Measurements from ENCODE around the gene PITRM1.

Gene PITRM1

GRCh38 chr10:3131098-3131497, 41.5 kb downstream of the PITRM1 start:
- peaks cover 7% of the 10 kb centered on the region for H3K4me1 ChIP-seq (ENCODE audit: control insufficient read depth, insufficient read depth, low read length)
- H3K27me3 ChIP-seq (ENCODE audit: control insufficient read depth, insufficient read depth, low read length, poor library complexity, severe bottlenecking) = no peaks in the 10 kb centered on the region
- no peak overlapping the region for H3K4me3 ChIP-seq (ENCODE audit: insufficient read depth, low read depth, low read length)
- no peak overlapping the region for H3K27ac ChIP-seq (ENCODE audit: insufficient read depth, low read depth, low read length, poor library complexity, severe bottlenecking)
- 96 to 97% methylated on average over 4 of the region's 4 CpGs for WGBS, 2 experiments
- H3K36me3 ChIP-seq (ENCODE audit: control insufficient read depth, insufficient read depth, low read length) = peaks cover 21% of the 10 kb centered on the region
- H3K9me3 ChIP-seq (ENCODE audit: control insufficient read depth, low read length) = no peaks in the 10 kb centered on the region

GRCh38 chr10:3129581-3130340, 42.8 kb downstream of the PITRM1 start:
- Histone ChIP-seq H3K9me3 (ENCODE audit: control insufficient read depth, low read length) (no peaks in the 10 kb centered on the region), H3K4me1 (ENCODE audit: control insufficient read depth, insufficient read depth, low read length) (peaks cover 13% of the 10 kb centered on the region), H3K27me3 (ENCODE audit: control insufficient read depth, insufficient read depth, low read length, poor library complexity, severe bottlenecking) (no peaks in the 10 kb centered on the region), H3K4me3 (ENCODE audit: insufficient read depth, low read depth, low read length) (no peak overlapping the region), H3K36me3 (ENCODE audit: control insufficient read depth, insufficient read depth, low read length) (peaks cover 21% of the 10 kb centered on the region), H3K27ac (ENCODE audit: insufficient read depth, low read depth, low read length, poor library complexity, severe bottlenecking) (no peak overlapping the region)
- 97% methylated on average over 40 of the region's 40 CpGs for WGBS, 2 experiments

GRCh38 chr10:3128379-3129130, 44.0 kb downstream of the PITRM1 start:
- 94 to 95% methylated on average over 24 of the region's 24 CpGs for WGBS, 2 experiments

GRCh38 chr10:3127921-3128320, 44.7 kb downstream of the PITRM1 start:
- H3K27me3 ChIP-seq (ENCODE audit: control insufficient read depth, insufficient read depth, low read length, poor library complexity, severe bottlenecking) = no peaks in the 10 kb centered on the region
- no peaks in the 10 kb centered on the region for H3K9me3 ChIP-seq (ENCODE audit: control insufficient read depth, low read length)
- no peak overlapping the region for H3K4me3 ChIP-seq (ENCODE audit: insufficient read depth, low read depth, low read length)
- 85% methylated on average over 10 of the region's 10 CpGs for WGBS, 2 experiments
- H3K4me1 ChIP-seq (ENCODE audit: control insufficient read depth, insufficient read depth, low read length) = peaks cover 13% of the 10 kb centered on the region
- peaks cover 20% of the 10 kb centered on the region for H3K36me3 ChIP-seq (ENCODE audit: control insufficient read depth, insufficient read depth, low read length)
- no peak overlapping the region for H3K27ac ChIP-seq (ENCODE audit: insufficient read depth, low read depth, low read length, poor library complexity, severe bottlenecking)

More at GRCh38 chr10:3128379-3129130, 44.0 kb downstream of the PITRM1 start:
- Histone ChIP-seq H3K27me3 (ENCODE audit: control insufficient read depth, insufficient read depth, low read length, poor library complexity, severe bottlenecking) (no peaks in the 10 kb centered on the region), H3K9me3 (ENCODE audit: control insufficient read depth, low read length) (no peaks in the 10 kb centered on the region), H3K36me3 (ENCODE audit: control insufficient read depth, insufficient read depth, low read length) (peaks cover 22% of the 10 kb centered on the region), H3K4me3 (ENCODE audit: insufficient read depth, low read depth, low read length) (no peak overlapping the region), H3K27ac (ENCODE audit: insufficient read depth, low read depth, low read length, poor library complexity, severe bottlenecking) (no peak overlapping the region), H3K4me1 (ENCODE audit: control insufficient read depth, insufficient read depth, low read length) (peaks cover 13% of the 10 kb centered on the region)

- Histone ChIP-seq H3K4me1 (ENCODE audit: control insufficient read depth, insufficient read depth, low read length) (peaks cover 13% of the 10 kb centered on the region), H3K9me3 (ENCODE audit: control insufficient read depth, low read length) (no peaks in the 10 kb centered on the region), H3K27ac (ENCODE audit: insufficient read depth, low read depth, low read length, poor library complexity, severe bottlenecking) (peak overlapping the region; percentile 44), H3K27me3 (ENCODE audit: control insufficient read depth, insufficient read depth, low read length, poor library complexity, severe bottlenecking) (no peaks in the 10 kb centered on the region), H3K36me3 (ENCODE audit: control insufficient read depth, insufficient read depth, low read length) (peaks cover 16% of the 10 kb centered on the region), H3K4me3 (ENCODE audit: insufficient read depth, low read depth, low read length) (no peak overlapping the region)
- WGBS, 2 experiments = 81 to 82% methylated on average over 25 of the region's 25 CpGs
Measured at GRCh38 chr10:3126741-3127346, 45.7 kb downstream of the PITRM1 start.

GRCh38 chr10:3126249-3126648, 46.3 kb downstream of the PITRM1 start:
- peaks cover 16% of the 10 kb centered on the region for H3K36me3 ChIP-seq (ENCODE audit: control insufficient read depth, insufficient read depth, low read length)
- WGBS, 2 experiments = 92 to 95% methylated on average over 15 of the region's 15 CpGs

GRCh38 chr10:3125527-3126170, 46.9 kb downstream of the PITRM1 start:
- Histone ChIP-seq H3K36me3 (ENCODE audit: control insufficient read depth, insufficient read depth, low read length) (peaks cover 16% of the 10 kb centered on the region), H3K4me1 (ENCODE audit: control insufficient read depth, insufficient read depth, low read length) (peaks cover 13% of the 10 kb centered on the region), H3K27ac (ENCODE audit: insufficient read depth, low read depth, low read length, poor library complexity, severe bottlenecking) (no peak overlapping the region), H3K27me3 (ENCODE audit: control insufficient read depth, insufficient read depth, low read length, poor library complexity, severe bottlenecking) (no peaks in the 10 kb centered on the region), H3K4me3 (ENCODE audit: insufficient read depth, low read depth, low read length) (no peak overlapping the region), H3K9me3 (ENCODE audit: control insufficient read depth, low read length) (no peaks in the 10 kb centered on the region)
- WGBS, 2 experiments = 94 to 96% methylated on average over 24 of the region's 24 CpGs

More at GRCh38 chr10:3126249-3126648, 46.3 kb downstream of the PITRM1 start:
- Histone ChIP-seq H3K4me3 (ENCODE audit: insufficient read depth, low read depth, low read length) (no peak overlapping the region), H3K27me3 (ENCODE audit: control insufficient read depth, insufficient read depth, low read length, poor library complexity, severe bottlenecking) (no peaks in the 10 kb centered on the region), H3K4me1 (ENCODE audit: control insufficient read depth, insufficient read depth, low read length) (peaks cover 13% of the 10 kb centered on the region), H3K9me3 (ENCODE audit: control insufficient read depth, low read length) (no peaks in the 10 kb centered on the region), H3K27ac (ENCODE audit: insufficient read depth, low read depth, low read length, poor library complexity, severe bottlenecking) (no peak overlapping the region)

- Histone ChIP-seq H3K4me3 (ENCODE audit: insufficient read depth, low read depth, low read length) (no peak overlapping the region), H3K9me3 (ENCODE audit: control insufficient read depth, low read length) (no peaks in the 10 kb centered on the region), H3K4me1 (ENCODE audit: control insufficient read depth, insufficient read depth, low read length) (peaks cover 13% of the 10 kb centered on the region), H3K36me3 (ENCODE audit: control insufficient read depth, insufficient read depth, low read length) (peaks cover 16% of the 10 kb centered on the region), H3K27me3 (ENCODE audit: control insufficient read depth, insufficient read depth, low read length, poor library complexity, severe bottlenecking) (no peaks in the 10 kb centered on the region), H3K27ac (ENCODE audit: insufficient read depth, low read depth, low read length, poor library complexity, severe bottlenecking) (no peak overlapping the region)
- WGBS, 2 experiments = 91% methylated on average over 40 of the region's 40 CpGs
Measured at GRCh38 chr10:3124412-3125175, 48.0 kb downstream of the PITRM1 start.

- Histone ChIP-seq H3K4me1 (ENCODE audit: control insufficient read depth, insufficient read depth, low read length) (peaks cover 13% of the 10 kb centered on the region), H3K27ac (ENCODE audit: insufficient read depth, low read depth, low read length, poor library complexity, severe bottlenecking) (no peak overlapping the region), H3K36me3 (ENCODE audit: control insufficient read depth, insufficient read depth, low read length) (peaks cover 16% of the 10 kb centered on the region), H3K4me3 (ENCODE audit: insufficient read depth, low read depth, low read length) (no peak overlapping the region), H3K27me3 (ENCODE audit: control insufficient read depth, insufficient read depth, low read length, poor library complexity, severe bottlenecking) (no peaks in the 10 kb centered on the region), H3K9me3 (ENCODE audit: control insufficient read depth, low read length) (no peaks in the 10 kb centered on the region)
- 84 to 85% methylated on average over 32 of the region's 32 CpGs for WGBS, 2 experiments
Measured at GRCh38 chr10:3123571-3124411, 48.8 kb downstream of the PITRM1 start.

Data from ectodermal cell (in vitro differentiated cells).